Activated CD8-positive, alpha-beta memory T cell treated with anti-CD3 and anti-CD28 coated beads for 24 hours (primary cell): ENCODE measurements around the gene ACRV1.

Source experiments
- DNase-seq: peaks from one replicate; pipeline ENCODE4 v3.0.0-alpha.2; 2020

ACRV1 gene

GRCh38 chr11:125645871-125646270 lies 34.8 kb downstream of the ACRV1 start:
- no peak for DNase-seq

GRCh38 chr11:125638315-125638714 lies 42.3 kb downstream of the ACRV1 start:
- no peak for DNase-seq

- DNase-seq = no peak
Observed at GRCh38 chr11:125637840-125638239, 42.8 kb downstream of the ACRV1 start.

- DNase-seq = no peak
Observed at GRCh38 chr11:125627236-125627910, 53.3 kb downstream of the ACRV1 start.

GRCh38 chr11:125626288-125626950 lies 54.2 kb downstream of the ACRV1 start:
- no peak for DNase-seq

- DNase-seq = peak; percentile 96
Observed at GRCh38 chr11:125625630-125626287, 54.9 kb downstream of the ACRV1 start.

- no peak for DNase-seq
Observed at GRCh38 chr11:125625225-125625629, 55.4 kb downstream of the ACRV1 start.

- peak; percentile 58 for DNase-seq
Observed at GRCh38 chr11:125624756-125625213, 55.9 kb downstream of the ACRV1 start, which contains the start of gene CHEK1. CHEK1 (plus strand) TSS chr11:125625163; CDS start chr11:125626769, 1,606 bp downstream.

GRCh38 chr11:125623064-125623463 lies 57.6 kb downstream of the ACRV1 start:
- DNase-seq = no peak

GRCh38 chr11:125621995-125622394 lies 58.7 kb downstream of the ACRV1 start:
- no peak for DNase-seq
